SK-N-SH (cell line): ENCODE data around the gene RAB3D. TPM values are rescaled to one million over a fixed set of nuclear protein-coding genes. Genes with fewer than 3 reads are reported as not detected.

Experiments
- CTCF ChIA-PET: fragments of 300-600, 350-600 bp; formaldehyde crosslinking; extraction: SDS; loops from one replicate; lab custom pipeline; 2021; lab: Yijun Ruan, JAX
- POLR2A ChIA-PET: fragments of 350-600 bp; sonication (Branson Sonifier 250); formaldehyde crosslinking; extraction: SDS; loops from one replicate; lab custom pipeline; 2020; ENCODE audit warnings: antibody characterized with exemption, inconsistent platforms; lab: Yijun Ruan, JAX
- DNase-seq: peaks from one replicate; pipeline ENCODE4 v3.0.0; 2012
- H2AFZ ChIP-seq: fragments of 200-600 bp; sonication (generic); 2 replicates; pipeline ENCODE4 v1.8.1; 2016; ENCODE audit warnings: antibody characterized with exemption, mild to moderate bottlenecking, low read depth
- H3F3A ChIP-seq: fragments of 200-600 bp; sonication (generic); replicated peaks from 2 replicates; pipeline ENCODE3; 2016; ENCODE audit warnings: antibody characterized with exemption, mild to moderate bottlenecking; ENCODE audit not compliant: insufficient read depth
- H3K27ac ChIP-seq, 2 experiments: fragments of 200-500 bp in 1 of 2; fragments of 200-600 bp in 1 of 2; sonication (Bioruptor generic) in 1 of 2; sonication (generic), shearing (Covaris generic) in 1 of 2; 2 replicates each; pipeline versions ENCODE4 v1.5.1 to v1.6.1; 2014 to 2016; ENCODE audit warnings: low read depth in 2 of 2, inconsistent platforms in 1 of 2, low read length in 1 of 2, mild to moderate bottlenecking in 1 of 2, mixed read lengths in 1 of 2
- H3K27me3 ChIP-seq: fragments of 200-600 bp; sonication (generic), shearing (Covaris generic); 2 replicates; pipeline ENCODE4 v1.6.1; 2016; ENCODE audit warnings: mixed run types; ENCODE audit not compliant: insufficient read depth
- H3K36me3 ChIP-seq, 2 experiments: fragments of 200-500 bp in 1 of 2; fragments of 200-600 bp in 1 of 2; sonication (Bioruptor generic) in 1 of 2; sonication (generic) in 1 of 2; replicated peaks in 1 of 2; 2 replicates each; pipeline versions ENCODE3 to v1.5.1; 2014 to 2016; ENCODE audit warnings: low read length in 1 of 2, mild to moderate bottlenecking in 1 of 2; ENCODE audit not compliant: insufficient read depth in 2 of 2, control insufficient read depth in 1 of 2
- H3K4me1 ChIP-seq, 2 experiments: fragments of 200-500 bp in 1 of 2; fragments of 200-600 bp in 1 of 2; sonication (Bioruptor generic) in 1 of 2; sonication (generic), shearing (Covaris generic) in 1 of 2; 2 replicates each; pipeline versions ENCODE4 v1.5.1 to v1.6.1; 2014 to 2016; ENCODE audit warnings: low read depth in 1 of 2, low read length in 1 of 2, mixed run types in 1 of 2; ENCODE audit not compliant: insufficient read depth in 2 of 2, control insufficient read depth in 1 of 2
- H3K4me2 ChIP-seq: fragments of 200-600 bp; sonication (generic), shearing (Covaris generic); 2 replicates; pipeline ENCODE4 v1.6.1; 2017; ENCODE audit warnings: mixed run types
- H3K4me3 ChIP-seq, 2 experiments: fragments of 200-500 bp in 1 of 2; fragments of 200-600 bp in 1 of 2; sonication (Bioruptor generic) in 1 of 2; sonication (generic), shearing (Covaris generic) in 1 of 2; 2 replicates each; pipeline versions ENCODE4 v1.5.1 to v1.8.1; 2014 to 2016; ENCODE audit warnings: low read depth in 2 of 2, inconsistent platforms in 1 of 2, low read length in 1 of 2, mild to moderate bottlenecking in 1 of 2, mixed read lengths in 1 of 2, moderate library complexity in 1 of 2
- H3K79me2 ChIP-seq: fragments of 200-600 bp; sonication (generic); 2 replicates; pipeline ENCODE4 v1.8.1; 2017; ENCODE audit warnings: mild to moderate bottlenecking; ENCODE audit not compliant: insufficient read depth
- H3K9ac ChIP-seq: fragments of 200-600 bp; sonication (generic); 2 replicates; pipeline ENCODE4 v1.6.1; 2017; ENCODE audit warnings: mixed run types
- H3K9me2 ChIP-seq: fragments of 200-600 bp; sonication (generic); 2 replicates; pipeline ENCODE4 v1.6.1; 2017; ENCODE audit warnings: mixed run types
- H3K9me3 ChIP-seq: fragments of 200-600 bp; sonication (generic); 2 replicates; pipeline ENCODE4 v1.6.1; 2017; ENCODE audit warnings: mixed run types, mild to moderate bottlenecking, moderate library complexity
- H4K20me1 ChIP-seq: fragments of 200-600 bp; sonication (generic); 2 replicates; pipeline ENCODE4 v1.6.1; 2017; ENCODE audit warnings: mild to moderate bottlenecking, mixed run types; ENCODE audit not compliant: insufficient read depth
- CHD2 ChIP-seq: fragments of 150-350 bp; IDR thresholded peaks from 2 replicates; pipeline ENCODE4 v1.6.1; 2018; ENCODE audit warnings: low read length; ENCODE audit not compliant: partially characterized antibody
- CTCF ChIP-seq: fragments of 200-600 bp; sonication (generic); IDR thresholded peaks from 2 replicates; pipeline ENCODE4 v1.6.1; 2017; ENCODE audit warnings: antibody characterized with exemption, mild to moderate bottlenecking, moderate library complexity
- ELF1 ChIP-seq: IDR thresholded peaks from 2 replicates; pipeline ENCODE4 v1.4.0; 2012
- EP300 ChIP-seq, 2 experiments: IDR thresholded peaks; 2 replicates each; pipeline versions ENCODE4 v1.4.0 to v1.6.1; 2012; ENCODE audit warnings: borderline replicate concordance in 1 of 2, low read depth in 1 of 2, low read length in 1 of 2
- FOXM1 ChIP-seq: IDR thresholded peaks from 2 replicates; pipeline ENCODE4 v1.4.0; 2012; ENCODE audit warnings: low read depth, mild to moderate bottlenecking
- GATA2 ChIP-seq: sonication (generic); formaldehyde crosslinking; IDR thresholded peaks from 2 replicates; pipeline ENCODE4 v1.5.0; 2020; ENCODE audit warnings: mild to moderate bottlenecking, missing genetic modification reagents
- IRF3 ChIP-seq: fragments of 150-350 bp; IDR thresholded peaks from 2 replicates; pipeline ENCODE4 v1.6.1; 2016; ENCODE audit warnings: mild to moderate bottlenecking, low read depth, low read length
- JUND ChIP-seq: IDR thresholded peaks from 2 replicates; pipeline ENCODE4 v1.4.0; 2012
- MEF2A ChIP-seq: IDR thresholded peaks from 2 replicates; pipeline ENCODE4 v1.4.0; 2012; ENCODE audit warnings: low read depth, borderline replicate concordance
- MXI1 ChIP-seq: IDR thresholded peaks from 2 replicates; pipeline ENCODE4 v1.6.1; 2012; ENCODE audit warnings: mild to moderate bottlenecking, low read depth, low read length, improper control_type of control experiment
- SMC3 ChIP-seq: IDR thresholded peaks from 2 replicates; pipeline ENCODE4 v1.6.1; 2012; ENCODE audit warnings: low read depth, low read length, improper control_type of control experiment
- TEAD4 ChIP-seq: IDR thresholded peaks from 2 replicates; pipeline ENCODE4 v1.4.0; 2012; ENCODE audit warnings: mild to moderate bottlenecking, borderline replicate concordance; ENCODE audit not compliant: insufficient read depth
- USF1 ChIP-seq: IDR thresholded peaks from 2 replicates; pipeline ENCODE4 v1.4.0; 2012; ENCODE audit warnings: low read depth, borderline replicate concordance
- WGBS: methylation state at CpG from one replicate; pipeline ENCODE4 v1.1.6; 2017; ENCODE audit warnings: low lambda C conversion rate; 5-methylcytosine and 5-hydroxymethylcytosine counted together
- polyA plus RNA-seq, 3 experiments: library from polyadenylated mRNA; depleted of rRNA; stranded (reverse); fragments of >200 nt; gene quantifications; 2 replicates each; pipeline ENCODE4 v1.2.3, GENCODE V29; 2012

The RAB3D gene
- polyA plus RNA-seq, 1 of the 3 experiments (the other 2 are of a cell fraction): 27.0 TPM

GRCh38 chr19:11364296-11364904 is 24.9 kb upstream of the RAB3D start:
- Histone ChIP-seq H3F3A (peaks cover 3% of the 10 kb centered on the region), H3K9me3 (no peaks in the 10 kb centered on the region), H2AFZ (no peak overlapping the region), H3K79me2 (no peaks in the 10 kb centered on the region), H3K4me3 (no peak overlapping the region), H3K27ac (no peak overlapping the region), H3K36me3 (peaks cover 0 to 12% of the 10 kb centered on the region in 2 experiments), H3K4me1 (no peaks in the 10 kb centered on the region), H4K20me1 (no peaks in the 10 kb centered on the region), H3K4me2 (no peak overlapping the region), H3K27me3 (no peaks in the 10 kb centered on the region), H3K9ac (no peak overlapping the region), H3K9me2 (no peaks in the 10 kb centered on the region)
- no peak for DNase-seq
- ChIA-PET POLR2A (no interaction called here), CTCF (no interaction called here)
- TF ChIP-seq MEF2A (no peak), MXI1 (no peak), CTCF (no peak), USF1 (no peak), FOXM1 (no peak), TEAD4 (no peak), SMC3 (no peak), JUND (no peak), IRF3 (no peak), CHD2 (no peak), GATA2 (CRISPR knock-in tag) (no peak), ELF1 (no peak)
- WGBS: 89% methylated on average over 22 of the region's 28 CpGs

- Histone ChIP-seq H3F3A (peaks cover 3% of the 10 kb centered on the region), H3K27ac (no peak overlapping the region), H3K4me3 (no peak overlapping the region), H3K27me3 (no peaks in the 10 kb centered on the region), H3K9ac (no peak overlapping the region), H3K79me2 (no peaks in the 10 kb centered on the region), H3K9me2 (no peaks in the 10 kb centered on the region), H3K4me1 (no peaks in the 10 kb centered on the region), H3K36me3 (peaks cover 0 to 12% of the 10 kb centered on the region in 2 experiments), H3K4me2 (no peak overlapping the region), H3K9me3 (no peaks in the 10 kb centered on the region), H4K20me1 (no peaks in the 10 kb centered on the region), H2AFZ (no peak overlapping the region)
- ChIA-PET POLR2A (no interaction called here), CTCF (no interaction called here)
- WGBS: 100% methylated on average over 10 of the region's 10 CpGs
- DNase-seq: no peak
- no peak for TF ChIP-seq EP300 (IDR thresholded peaks at IDR 0.05; ENCODE audit: borderline replicate concordance in 1 of 2, low read depth in 1 of 2, low read length in 1 of 2)
- TF ChIP-seq JUND: no peak
These were observed 24.4 kb upstream of the RAB3D start for GRCh38 chr19:11363881-11364280.
